Hematopoietic multipotent progenitor cell treated with erythropoietin and hydrocortisone succinate and interleukin-3 and kit ligand, for 6 days (in vitro differentiated cells): ENCODE measurements around the gene WDFY3.
A peak's percentile ranks its signal among the peaks of the same experiment; 100 is the strongest.

Source experiments
- DNase-seq: peaks from one replicate; pipeline ENCODE4 v3.0.0-alpha.2; 2015

WDFY3 gene

GRCh38 chr4:84790769-84791565 is 175.5 kb downstream of the WDFY3 start:
- DNase-seq = no peak

GRCh38 chr4:84786478-84786877 is 180.0 kb downstream of the WDFY3 start:
- no peak for DNase-seq

- DNase-seq = no peak
Measured at GRCh38 chr4:84782517-84782916, 184.0 kb downstream of the WDFY3 start.

- no peak for DNase-seq
Measured at GRCh38 chr4:84780719-84781118, 185.8 kb downstream of the WDFY3 start.

GRCh38 chr4:84778041-84778440 is 188.4 kb downstream of the WDFY3 start:
- no peak for DNase-seq

GRCh38 chr4:84767168-84767567 is 199.3 kb downstream of the WDFY3 start:
- DNase-seq = no peak

GRCh38 chr4:84753321-84753972 is 213.0 kb downstream of the WDFY3 start:
- DNase-seq = peak; percentile 23

- no peak for DNase-seq
Measured at GRCh38 chr4:84751707-84752106, 214.8 kb downstream of the WDFY3 start.

- DNase-seq = peak; percentile 45
Measured at GRCh38 chr4:84750960-84751283, 215.6 kb downstream of the WDFY3 start.

GRCh38 chr4:84750260-84750959 is 216.1 kb downstream of the WDFY3 start:
- peak; percentile 75 for DNase-seq

GRCh38 chr4:84740057-84740456 is 226.4 kb downstream of the WDFY3 start:
- no peak for DNase-seq

GRCh38 chr4:84738622-84739021 is 227.9 kb downstream of the WDFY3 start:
- no peak for DNase-seq

- DNase-seq = no peak
Measured at GRCh38 chr4:84737656-84738055, 228.8 kb downstream of the WDFY3 start.

GRCh38 chr4:84734037-84734436 is 232.5 kb downstream of the WDFY3 start:
- no peak for DNase-seq

GRCh38 chr4:84733343-84734033 is 233.0 kb downstream of the WDFY3 start:
- DNase-seq = no peak

GRCh38 chr4:84730375-84730774 is 236.1 kb downstream of the WDFY3 start:
- no peak for DNase-seq

GRCh38 chr4:84727491-84727890 is 239.0 kb downstream of the WDFY3 start:
- no peak for DNase-seq

GRCh38 chr4:84726356-84726755 is 240.1 kb downstream of the WDFY3 start:
- DNase-seq = no peak

GRCh38 chr4:84722720-84723119 is 243.8 kb downstream of the WDFY3 start:
- DNase-seq = no peak

- no peak for DNase-seq
Measured at GRCh38 chr4:84719115-84719514, 247.4 kb downstream of the WDFY3 start.

GRCh38 chr4:84718699-84719098 is 247.8 kb downstream of the WDFY3 start:
- DNase-seq = no peak

- DNase-seq = no peak
Measured at GRCh38 chr4:84710548-84710947, 255.9 kb downstream of the WDFY3 start.

- no peak for DNase-seq
Measured at GRCh38 chr4:84708406-84709135, 257.9 kb downstream of the WDFY3 start.
